Large intestine (tissue), 3 donors: Measurements from ENCODE around the gene DISC1. TPM values are rescaled to one million over a fixed set of nuclear protein-coding genes. Genes with fewer than 3 reads are reported as not detected.
"Not testable (repeated sequence)": the region's sequence is repeated elsewhere in the genome, so short reads cannot be mapped to it uniquely, and the experiment has no call there.

ENCODE experiments used
- DNase-seq, 2 donors: peaks; one replicate each; pipeline versions ENCODE4 v3.0.0 to v3.0.0-alpha.2; 2013
- H3K27ac ChIP-seq: one replicate; pipeline ENCODE4 v1.5.1; 2013; ENCODE audit warnings: low read length
- H3K27me3 ChIP-seq: 2 replicates; pipeline ENCODE4 v1.6.1; 2013; ENCODE audit warnings: low read length; ENCODE audit not compliant: control insufficient read depth, insufficient read depth
- H3K36me3 ChIP-seq: 2 replicates; pipeline ENCODE4 v1.6.1; 2013; ENCODE audit warnings: low read length; ENCODE audit not compliant: control insufficient read depth, insufficient read depth
- H3K4me1 ChIP-seq: one replicate; pipeline ENCODE4 v1.6.1; 2013; ENCODE audit warnings: low read length; ENCODE audit not compliant: control insufficient read depth, insufficient read depth
- H3K4me3 ChIP-seq: one replicate; pipeline ENCODE4 v1.5.1; 2013; ENCODE audit warnings: low read length
- H3K9me3 ChIP-seq: one replicate; pipeline ENCODE4 v1.6.1; 2013; ENCODE audit warnings: mild to moderate bottlenecking, low read depth, low read length, moderate library complexity; ENCODE audit not compliant: control insufficient read depth
- WGBS: methylation state at CpG from one replicate; pipeline ENCODE4 v1.1.5; 2013; ENCODE audit warnings: low lambda C conversion rate; ENCODE audit not compliant: insufficient coverage; 5-methylcytosine and 5-hydroxymethylcytosine counted together
- polyA plus RNA-seq: library from polyadenylated mRNA; unstranded; fragments of 120-200 nt; gene quantifications from one replicate; pipeline ENCODE4 v1.2.1, GENCODE V29; 2013

The DISC1 gene
- polyA plus RNA-seq, 1 donor, result 2.4 TPM

DNA sequence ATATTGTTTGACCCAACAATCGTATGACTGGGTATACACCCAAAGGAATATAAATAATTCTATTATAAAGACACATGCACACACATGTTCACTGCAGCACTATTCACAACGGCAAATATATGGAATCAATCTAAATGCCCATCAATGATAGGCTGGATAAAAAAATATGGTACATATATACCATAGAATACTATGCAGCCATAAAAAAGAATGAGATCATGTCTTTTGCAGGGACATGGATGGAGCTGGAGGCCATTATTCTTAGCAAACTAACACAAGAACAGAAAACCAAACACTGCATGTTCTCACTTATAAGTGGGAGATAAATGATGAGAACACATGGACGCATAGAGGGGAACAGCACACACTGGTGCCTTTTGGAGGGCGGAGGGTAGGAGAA is 1.5 kb upstream of the DISC1 start:
- H3K27ac ChIP-seq, H3K36me3 ChIP-seq, H3K4me3 ChIP-seq, H3K4me1 ChIP-seq, H3K27me3 ChIP-seq, H3K9me3 ChIP-seq, DNase-seq: not testable (repeated sequence)
- 100% methylated on average over 1 of the region's 4 CpGs for WGBS

DNA sequence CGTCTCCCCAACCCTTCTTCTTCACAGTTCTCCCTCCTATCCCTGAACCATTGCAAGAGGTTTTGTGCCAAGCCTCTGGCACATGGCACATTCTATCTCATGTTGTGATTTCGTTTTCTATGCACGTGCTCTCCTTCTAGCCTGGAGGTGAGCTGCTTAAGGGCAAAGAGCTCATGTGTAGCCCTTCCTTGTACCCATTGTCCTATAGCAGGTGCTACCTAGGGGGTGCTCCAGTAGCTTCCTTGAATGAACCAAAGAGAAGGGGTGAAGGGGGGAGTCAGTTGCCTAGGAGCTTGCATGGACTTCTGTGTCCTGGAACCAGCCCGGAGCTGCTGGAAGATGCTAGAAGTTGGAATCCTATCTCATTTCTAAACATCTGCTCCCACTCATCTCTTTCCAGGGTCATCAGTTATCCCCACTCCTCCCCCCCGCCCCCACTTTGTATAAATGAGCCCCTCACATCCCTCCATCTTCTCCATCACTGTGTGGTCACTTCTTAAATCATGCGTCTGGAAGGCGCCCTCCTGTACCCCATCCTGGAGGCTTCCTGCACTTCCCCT is 535 bp upstream of the DISC1 start:
- Histone ChIP-seq H3K4me1 (peaks cover 3% of the 10 kb centered on the region), H3K4me3 (peak overlapping the region; percentile 74), H3K27me3 (no peaks in the 10 kb centered on the region), H3K27ac (no peak overlapping the region), H3K36me3 (no peaks in the 10 kb centered on the region), H3K9me3 (no peaks in the 10 kb centered on the region)
- no CpG with 5 or more reads among the region's 7 CpGs for WGBS
- DNase-seq, result peak in 1 of 2 donors; percentile 22

DNA sequence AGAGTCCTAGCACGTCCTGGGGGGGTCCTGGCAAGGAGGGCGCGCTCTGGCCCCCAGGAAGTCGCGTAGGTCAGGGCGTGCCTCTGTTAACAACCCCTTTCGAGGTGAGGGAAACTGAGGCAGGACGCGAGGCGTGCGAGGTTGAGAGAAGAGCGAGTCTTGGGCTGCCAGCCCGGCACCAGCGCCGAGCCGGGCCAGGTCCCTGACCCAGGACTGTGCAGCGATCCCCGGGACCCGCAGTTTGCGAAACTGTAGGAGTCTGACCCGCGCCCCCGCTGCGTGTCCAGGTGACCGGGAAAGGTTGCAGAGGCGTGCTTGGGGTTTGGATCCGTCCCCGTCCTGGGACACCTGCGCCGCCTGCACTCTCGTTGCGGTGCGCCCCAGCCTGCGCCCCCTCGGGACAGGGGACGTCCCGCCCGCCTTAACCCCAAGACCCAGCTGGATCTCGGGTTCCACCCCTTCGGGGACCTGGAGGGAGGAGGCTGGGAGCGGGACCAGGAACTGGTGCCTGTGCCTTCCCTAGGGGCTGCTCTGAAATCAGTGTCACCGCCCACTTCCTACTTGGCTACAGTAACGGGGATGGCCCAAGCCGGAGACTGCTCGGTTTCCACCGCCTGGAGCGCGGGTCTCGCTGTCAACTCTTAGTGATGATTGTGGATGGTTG is 493 bp downstream of the DISC1 start:
- H3K9me3 ChIP-seq, result no peaks in the 10 kb centered on the region
- H3K4me3 ChIP-seq, result peak overlapping the region; percentile 74
- no peaks in the 10 kb centered on the region for H3K27me3 ChIP-seq
- peaks cover 3% of the 10 kb centered on the region for H3K4me1 ChIP-seq
- no peaks in the 10 kb centered on the region for H3K36me3 ChIP-seq
- H3K27ac ChIP-seq, result peak overlapping the region; percentile 52
- DNase-seq, result peak; percentile 24 to 54
- WGBS, result no CpG with 5 or more reads among the region's 49 CpGs

DNA sequence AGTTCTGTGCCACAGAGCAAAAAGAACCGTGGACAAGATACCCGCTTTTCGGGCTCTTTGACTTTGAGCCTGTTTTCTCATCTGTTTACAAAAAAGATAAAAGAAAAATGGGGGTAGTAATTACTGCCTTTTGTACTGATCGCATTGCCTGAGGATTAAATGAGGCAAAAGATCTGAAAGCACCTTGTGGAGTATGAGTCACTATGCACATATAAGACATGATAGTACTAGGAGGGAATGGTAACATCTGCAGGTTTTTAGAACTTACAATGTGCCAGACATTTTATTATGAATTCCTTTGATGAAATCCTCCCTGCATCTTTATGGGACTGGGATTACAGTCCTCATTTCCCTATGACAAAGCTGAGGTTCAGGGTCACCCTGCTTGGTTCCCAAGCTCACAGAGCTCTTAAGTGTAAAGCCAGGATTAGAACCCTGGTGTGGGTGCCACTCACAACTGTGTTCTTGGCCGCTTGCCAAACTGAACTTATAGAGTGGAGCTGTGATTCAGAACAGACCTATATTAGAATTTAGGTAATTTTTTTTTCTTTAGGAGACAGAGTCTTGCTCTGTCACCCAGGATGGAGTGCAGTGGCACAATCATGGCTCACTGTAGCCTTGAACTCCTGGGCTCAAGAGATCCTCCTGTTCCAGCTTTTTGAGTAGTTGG is 1.8 kb downstream of the DISC1 start:
- Histone ChIP-seq H3K27ac (no peak overlapping the region), H3K36me3 (no peaks in the 10 kb centered on the region), H3K4me3 (no peak overlapping the region), H3K4me1 (peaks cover 3% of the 10 kb centered on the region), H3K27me3 (no peaks in the 10 kb centered on the region), H3K9me3 (no peaks in the 10 kb centered on the region)
- DNase-seq, result no peak
- 29% methylated on average over 1 of the region's 5 CpGs for WGBS

DNA sequence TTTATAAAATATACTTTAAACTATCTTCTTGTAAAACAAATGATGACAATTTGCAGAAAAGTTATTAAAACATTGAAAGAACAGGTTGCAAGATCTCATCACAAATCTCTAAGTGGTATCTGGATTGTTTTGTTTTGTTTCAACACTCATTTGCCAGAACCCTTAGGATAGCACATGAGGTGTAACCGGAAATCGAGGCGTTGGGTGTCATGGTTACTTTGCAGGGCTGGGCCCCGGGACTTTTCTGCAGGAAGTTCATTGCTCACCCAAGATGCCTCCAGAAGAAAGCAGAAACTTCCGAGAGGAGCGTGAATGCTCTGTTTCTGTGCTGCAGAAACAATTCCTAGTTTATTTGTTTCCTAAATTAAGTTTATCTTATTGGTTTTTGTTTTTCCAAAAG is 2.5 kb downstream of the DISC1 start:
- Histone ChIP-seq H3K4me1 (peaks cover 3% of the 10 kb centered on the region), H3K36me3 (no peaks in the 10 kb centered on the region), H3K27ac (no peak overlapping the region), H3K9me3 (no peaks in the 10 kb centered on the region), H3K4me3 (no peak overlapping the region), H3K27me3 (no peaks in the 10 kb centered on the region)
- DNase-seq, result no peak
- no CpG with 5 or more reads among the region's 6 CpGs for WGBS

DNA sequence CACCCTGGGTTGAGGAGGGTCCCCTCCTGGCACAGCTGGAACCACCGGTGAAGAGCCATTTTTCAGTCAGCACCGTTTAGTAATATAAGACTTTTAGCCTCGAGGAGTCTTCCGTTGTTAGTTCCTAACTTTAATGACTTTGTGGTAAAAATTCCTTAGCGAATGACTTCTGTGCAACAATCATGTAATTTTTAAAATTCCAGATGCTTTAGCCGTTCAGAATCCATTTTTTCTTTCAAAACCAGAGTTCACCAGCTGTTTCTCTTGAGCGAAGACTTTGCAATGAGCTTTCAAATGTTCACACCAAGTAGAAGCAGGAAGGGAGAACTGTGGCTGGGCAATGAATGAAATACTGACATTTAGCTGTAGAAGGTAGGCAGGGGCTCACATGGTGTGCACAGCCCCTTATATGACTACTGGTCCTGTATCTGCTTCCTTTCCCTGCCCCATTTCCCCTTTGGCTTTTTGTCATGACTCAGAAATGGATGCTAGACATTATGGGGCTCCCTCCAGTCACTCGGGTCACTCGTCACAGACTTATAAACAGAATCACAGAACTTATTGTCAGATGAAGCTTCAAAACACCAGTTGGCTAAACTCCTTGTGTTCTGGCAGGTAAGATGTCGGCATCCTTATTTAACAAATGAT is 4.1 kb downstream of the DISC1 start:
- Histone ChIP-seq H3K4me1 (peaks cover 3% of the 10 kb centered on the region), H3K9me3 (no peaks in the 10 kb centered on the region), H3K27me3 (no peaks in the 10 kb centered on the region), H3K4me3 (no peak overlapping the region), H3K27ac (no peak overlapping the region), H3K36me3 (no peaks in the 10 kb centered on the region)
- WGBS, result 100% methylated on average over 3 of the region's 10 CpGs
- DNase-seq, result no peak

DNA sequence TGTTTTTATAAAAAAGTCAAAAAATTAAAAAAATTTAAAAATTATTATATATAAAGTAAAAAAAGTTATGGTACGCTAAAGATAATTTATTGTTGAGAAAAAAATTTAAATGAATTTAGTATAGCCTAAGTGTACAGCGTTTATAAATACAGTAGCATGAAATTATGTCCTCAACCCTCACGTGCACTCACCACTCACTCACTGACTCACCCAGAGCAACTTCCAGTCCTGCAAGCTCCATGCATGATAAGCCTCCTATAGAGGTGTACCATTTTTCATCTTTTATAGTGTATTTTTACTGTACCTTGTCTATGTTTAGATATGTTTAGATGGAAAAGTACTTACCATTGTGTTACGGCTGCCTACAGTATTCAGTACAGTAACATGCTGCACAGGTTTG is 5.1 kb downstream of the DISC1 start:
- H3K27me3 ChIP-seq, result no peaks in the 10 kb centered on the region
- no peak for DNase-seq
- 100% methylated on average over 2 of the region's 4 CpGs for WGBS
- no peak overlapping the region for H3K4me3 ChIP-seq
- no peaks in the 10 kb centered on the region for H3K36me3 ChIP-seq
- no peak overlapping the region for H3K27ac ChIP-seq
- no peaks in the 10 kb centered on the region for H3K9me3 ChIP-seq
- H3K4me1 ChIP-seq, result peaks cover 3% of the 10 kb centered on the region

DNA sequence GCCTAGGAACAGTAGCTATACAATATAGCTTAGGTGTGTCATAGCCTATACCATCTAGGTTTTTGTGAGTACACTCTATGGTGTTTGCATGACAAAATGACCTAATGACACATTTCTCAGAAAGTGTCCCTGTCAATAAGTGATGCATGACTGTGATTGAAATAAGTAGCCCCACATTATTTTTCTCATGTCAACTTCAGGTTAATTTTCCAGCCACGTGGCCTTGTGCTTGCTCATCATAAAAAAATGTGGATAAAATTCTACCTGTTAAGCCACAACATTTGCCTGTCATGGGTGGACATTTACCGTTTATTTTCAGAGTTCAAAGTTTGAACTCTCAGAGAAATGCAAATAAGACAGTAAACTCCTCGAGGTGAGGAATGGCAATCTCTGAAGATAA is 5.5 kb downstream of the DISC1 start:
- WGBS, result 50% methylated on average over 1 of the region's 3 CpGs
- DNase-seq, result peak; percentile 4 to 32
- Histone ChIP-seq H3K27ac (no peak overlapping the region), H3K4me1 (peaks cover 3% of the 10 kb centered on the region), H3K4me3 (no peak overlapping the region), H3K36me3 (no peaks in the 10 kb centered on the region), H3K27me3 (no peaks in the 10 kb centered on the region), H3K9me3 (no peaks in the 10 kb centered on the region)

DNA sequence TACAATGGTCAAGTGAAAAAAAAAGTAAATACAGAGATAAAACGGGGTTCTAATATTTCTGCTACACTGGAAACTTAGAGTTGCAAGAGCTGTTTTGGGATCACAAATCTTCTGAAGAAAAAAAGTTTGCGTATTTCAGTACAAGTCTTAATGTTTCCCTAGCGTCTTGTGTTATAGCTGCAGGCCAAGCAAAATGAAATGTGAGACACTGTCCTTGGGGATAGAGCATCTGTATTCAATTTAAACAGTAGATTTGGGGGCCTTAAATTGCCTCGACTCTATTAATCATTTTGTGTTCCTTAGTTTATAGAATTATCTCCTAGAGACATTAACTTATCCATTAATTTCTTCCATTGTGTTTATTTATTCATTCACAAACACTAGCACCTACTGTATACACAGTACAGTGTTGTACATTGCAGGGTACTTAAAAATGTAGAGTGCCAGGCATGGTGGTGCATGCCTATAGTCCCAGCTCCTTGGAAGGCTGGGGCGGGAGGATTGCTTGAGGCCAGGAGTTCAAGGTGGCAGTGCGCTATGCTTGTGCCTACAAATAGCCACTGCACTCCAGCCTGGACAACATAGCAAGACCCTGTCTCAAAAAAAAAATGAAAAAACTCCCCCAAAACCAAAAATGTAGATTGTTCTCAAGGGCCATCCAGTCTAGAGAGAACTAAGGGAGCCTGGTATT is 7.9 kb downstream of the DISC1 start:
- WGBS, result 87% methylated on average over 3 of the region's 6 CpGs
- no peak for DNase-seq
- no peaks in the 10 kb centered on the region for H3K36me3 ChIP-seq
- no peak overlapping the region for H3K4me3 ChIP-seq
- no peak overlapping the region for H3K27ac ChIP-seq
- no peaks in the 10 kb centered on the region for H3K9me3 ChIP-seq
- H3K4me1 ChIP-seq, result no peaks in the 10 kb centered on the region
- H3K27me3 ChIP-seq, result no peaks in the 10 kb centered on the region

DNA sequence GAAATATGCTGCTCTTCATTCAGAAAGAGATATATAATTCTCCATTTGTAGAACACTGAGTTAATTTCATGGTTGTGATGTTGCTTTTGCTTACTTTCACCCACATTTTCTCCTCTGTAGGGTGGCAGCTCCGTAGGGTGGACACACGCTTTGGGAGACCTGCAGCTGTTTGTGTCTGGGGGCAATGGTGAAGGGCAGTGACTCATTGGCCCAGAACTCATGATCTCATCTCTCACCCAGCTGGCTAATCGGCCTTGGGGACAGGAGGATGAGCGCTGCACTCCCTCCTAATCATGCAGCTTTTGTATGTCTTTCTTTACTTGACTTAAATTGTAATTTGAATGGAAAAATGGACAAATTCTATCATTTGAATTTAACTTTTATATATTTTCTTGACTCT is 9.6 kb downstream of the DISC1 start:
- WGBS, result 50% methylated on average over 2 of the region's 4 CpGs
- H3K4me1 ChIP-seq, result no peaks in the 10 kb centered on the region
- no peaks in the 10 kb centered on the region for H3K9me3 ChIP-seq
- H3K27me3 ChIP-seq, result no peaks in the 10 kb centered on the region
- DNase-seq, result no peak
- no peak overlapping the region for H3K4me3 ChIP-seq
- H3K36me3 ChIP-seq, result no peaks in the 10 kb centered on the region
- H3K27ac ChIP-seq, result no peak overlapping the region
